ENCODE data around the gene RPAP2. TPM values are rescaled to one million over a fixed set of nuclear protein-coding genes. Genes with fewer than 3 reads are reported as not detected.
"Not testable (repeated sequence)": the region's sequence is repeated elsewhere in the genome, so short reads cannot be mapped to it uniquely, and the experiment has no call there.

Gene RPAP2
- total and polyA plus RNA-seq, 8 donors, result 19.3 to 33.8 (median 29.7) TPM

- intact Hi-C loops (cut with DNase I), result no loop called here
- DNase-seq (no peak), ATAC-seq (no peak)
- no peaks in the 10 kb centered on the region for H3K27me3 ChIP-seq
- TF ChIP-seq CTCF (IDR thresholded peaks at IDR 0.05), result no peak
- H3K9me3 ChIP-seq, result peaks cover 0 to 3% of the 10 kb centered on the region in 2 donors
- H3K4me3 ChIP-seq, result no peak overlapping the region
- no peak overlapping the region for H3K27ac ChIP-seq
- H3K4me1 ChIP-seq, result no peaks in the 10 kb centered on the region
- H3K36me3 ChIP-seq, result no peaks in the 10 kb centered on the region
Measured at GRCh38 chr1:92430030-92430429, 131.2 kb downstream of the RPAP2 start.

DNA sequence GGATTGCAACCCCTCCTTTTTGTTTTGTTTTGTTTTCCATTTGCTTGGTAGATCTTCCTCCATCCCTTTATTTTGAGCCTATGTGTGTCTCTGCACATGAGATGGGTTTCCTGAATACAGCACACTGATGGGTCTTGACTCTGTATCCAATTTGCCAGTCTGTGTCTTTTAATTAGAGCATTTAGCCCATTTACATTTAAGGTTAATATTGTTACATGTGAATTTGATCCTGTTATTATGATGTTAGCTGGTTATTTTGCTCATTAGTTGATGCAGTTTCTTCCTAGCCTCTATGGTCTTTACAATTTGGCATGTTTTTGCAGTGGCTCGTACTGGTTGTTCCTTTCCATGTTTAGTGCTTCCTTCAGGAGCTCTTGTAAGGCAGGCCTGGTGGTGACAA is 135.7 kb downstream of the RPAP2 start:
- H3K27ac ChIP-seq; ATAC-seq; DNase-seq; H3K27me3 ChIP-seq; H3K4me3 ChIP-seq; H3K36me3 ChIP-seq; H3K4me1 ChIP-seq; intact Hi-C loops (cut with DNase I): not testable (repeated sequence)
- H3K9me3 ChIP-seq, result peaks cover 0 to 13% of the 10 kb centered on the region in 2 donors

GRCh38 chr1:92439291-92439690 is 140.4 kb downstream of the RPAP2 start:
- peaks cover 0 to 10% of the 10 kb centered on the region in 2 donors for H3K9me3 ChIP-seq
- no peak overlapping the region for H3K27ac ChIP-seq
- no peak for ATAC-seq
- H3K27me3 ChIP-seq, result no peaks in the 10 kb centered on the region
- H3K36me3 ChIP-seq, result no peaks in the 10 kb centered on the region
- H3K4me3 ChIP-seq, result no peak overlapping the region
- no peaks in the 10 kb centered on the region for H3K4me1 ChIP-seq
- no peak for TF ChIP-seq CTCF (IDR thresholded peaks at IDR 0.05)
- no peak for DNase-seq
- intact Hi-C loops (cut with DNase I), result no loop called here

DNA sequence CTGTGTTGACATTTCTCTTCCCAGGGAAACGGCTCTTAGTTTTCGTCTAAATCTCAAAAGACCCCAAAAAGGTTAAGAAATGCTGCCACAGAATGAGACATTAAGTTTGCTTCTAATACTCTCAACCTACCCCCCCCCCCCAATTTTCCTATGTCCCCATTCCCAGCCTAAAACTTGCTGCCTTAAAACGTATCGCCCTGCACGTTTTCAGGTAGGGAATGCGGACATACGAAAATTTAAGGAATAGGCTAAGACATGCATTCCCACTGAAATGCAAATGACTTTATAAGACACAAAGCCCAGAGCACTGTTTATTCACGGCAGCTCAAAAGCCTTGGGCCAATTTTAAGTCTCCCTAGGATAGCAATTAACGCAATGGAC is 142.4 kb downstream of the RPAP2 start:
- no peak overlapping the region for H3K27ac ChIP-seq
- no peak for TF ChIP-seq CTCF (IDR thresholded peaks at IDR 0.05)
- H3K4me1 ChIP-seq, result no peaks in the 10 kb centered on the region
- intact Hi-C loops (cut with DNase I), result no loop called here
- H3K9me3 ChIP-seq, result peaks cover 0 to 6% of the 10 kb centered on the region in 2 donors
- no peaks in the 10 kb centered on the region for H3K27me3 ChIP-seq
- H3K36me3 ChIP-seq, result no peaks in the 10 kb centered on the region
- no peak overlapping the region for H3K4me3 ChIP-seq
- ATAC-seq (no peak), DNase-seq (no peak)

DNA sequence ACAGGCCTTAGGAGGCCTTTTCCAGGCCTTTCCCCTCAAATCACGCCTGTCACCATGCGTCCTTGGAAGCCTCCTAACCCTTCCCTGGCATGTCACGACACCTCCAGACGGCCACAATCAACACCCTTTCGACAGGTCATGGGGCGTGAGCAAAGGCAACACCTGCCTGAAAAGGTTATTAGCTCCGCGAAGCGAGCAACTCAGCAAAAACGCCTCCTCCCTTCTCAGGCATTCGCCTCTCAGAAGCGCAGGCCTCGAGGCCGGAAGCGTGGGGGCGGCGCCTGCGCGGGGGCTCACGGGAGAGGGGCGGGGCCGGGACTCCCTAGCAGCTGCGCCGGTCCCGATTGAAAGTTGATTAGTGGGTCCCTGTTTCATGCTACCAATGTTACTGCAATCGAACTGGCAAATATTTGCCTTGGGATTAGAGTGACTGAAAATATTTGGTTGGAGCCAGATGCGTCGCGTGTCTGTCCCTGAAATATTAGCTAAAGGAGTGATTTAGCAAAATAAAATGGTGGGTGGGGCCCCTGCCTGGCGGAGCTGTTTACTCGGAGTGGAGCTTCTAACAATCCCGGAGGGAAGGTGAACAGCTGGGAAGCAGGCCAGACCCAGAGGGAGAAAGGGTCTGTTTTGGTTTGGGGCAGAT is 143.0 kb downstream of the RPAP2 start:
- peaks cover 0 to under 1% of the 10 kb centered on the region in 2 donors for H3K9me3 ChIP-seq
- H3K27ac ChIP-seq, result no peak overlapping the region
- no peaks in the 10 kb centered on the region for H3K27me3 ChIP-seq
- no peaks in the 10 kb centered on the region for H3K4me1 ChIP-seq
- no peak overlapping the region for H3K4me3 ChIP-seq
- ATAC-seq (peak; percentile 17), DNase-seq (no peak)
- H3K36me3 ChIP-seq, result no peaks in the 10 kb centered on the region
- no peak for TF ChIP-seq CTCF (IDR thresholded peaks at IDR 0.05)
- intact Hi-C loops (cut with DNase I), result no loop called here

GRCh38 chr1:92442351-92442750 is 143.5 kb downstream of the RPAP2 start:
- no peaks in the 10 kb centered on the region for H3K36me3 ChIP-seq
- H3K9me3 ChIP-seq, result no peaks in the 10 kb centered on the region
- no peaks in the 10 kb centered on the region for H3K4me1 ChIP-seq
- no peak overlapping the region for H3K4me3 ChIP-seq
- intact Hi-C loops (cut with DNase I), result no loop called here
- DNase-seq (no peak), ATAC-seq (no peak)
- H3K27me3 ChIP-seq, result no peaks in the 10 kb centered on the region
- TF ChIP-seq CTCF (IDR thresholded peaks at IDR 0.05), result no peak
- no peak overlapping the region for H3K27ac ChIP-seq

All from left lung (tissue), 10 donors.